Retinal pigment epithelial cell (primary cell): ENCODE results near the gene CCDC73.
"Not testable (repeated sequence)": the region's sequence is repeated elsewhere in the genome, so short reads cannot be mapped to it uniquely, and the experiment has no call there.

Experiments
- DNase-seq: peaks from one replicate; pipeline ENCODE4 v3.0.0-alpha.2; 2010; ENCODE audit warnings: low read depth
- H3K4me3 ChIP-seq: 2 replicates; pipeline ENCODE4 v1.5.1; 2011; ENCODE audit warnings: mild to moderate bottlenecking, low read length, control low read depth, moderate library complexity
- CTCF ChIP-seq: conservative IDR thresholded peaks from 2 replicates; pipeline ENCODE4 v1.5.1; 2011; ENCODE audit warnings: low read depth, low read length, control low read depth, inconsistent platforms

The CCDC73 gene

GRCh38 chr11:32796425-32796824, 2.0 kb upstream of the CCDC73 start:
- no peak overlapping the region for H3K4me3 ChIP-seq
- no peak for DNase-seq
- TF ChIP-seq CTCF = no peak

GRCh38 chr11:32792948-32793475, 1.4 kb downstream of the CCDC73 start:
- peak; percentile 66 for TF ChIP-seq CTCF
- DNase-seq = no peak
- H3K4me3 ChIP-seq = no peak overlapping the region

- DNase-seq = no peak
- no peak for TF ChIP-seq CTCF
- H3K4me3 ChIP-seq = no peak overlapping the region
Measured at GRCh38 chr11:32792111-32792947, 2.1 kb downstream of the CCDC73 start.

GRCh38 chr11:32790916-32791315, 3.5 kb downstream of the CCDC73 start:
- H3K4me3 ChIP-seq = no peak overlapping the region
- no peak for TF ChIP-seq CTCF
- DNase-seq = no peak

- no peak overlapping the region for H3K4me3 ChIP-seq
- TF ChIP-seq CTCF = no peak
- DNase-seq = no peak
Measured at GRCh38 chr11:32786811-32787210, 7.7 kb downstream of the CCDC73 start.

- no peak for TF ChIP-seq CTCF
- H3K4me3 ChIP-seq = no peak overlapping the region
- DNase-seq = no peak
Measured at GRCh38 chr11:32785262-32785661, 9.2 kb downstream of the CCDC73 start.

- TF ChIP-seq CTCF = no peak
- H3K4me3 ChIP-seq = no peak overlapping the region
Measured at GRCh38 chr11:32781721-32782120, 12.7 kb downstream of the CCDC73 start.

GRCh38 chr11:32780839-32781238, 13.6 kb downstream of the CCDC73 start:
- not testable (repeated sequence) for H3K4me3 ChIP-seq, DNase-seq

More at GRCh38 chr11:32781721-32782120, 12.7 kb downstream of the CCDC73 start:
- DNase-seq = no peak
